Measurements from ENCODE around the gene SIVA1.
A peak's percentile ranks its signal among the peaks of the same experiment; 100 is the strongest.

The SIVA1 gene

DNA sequence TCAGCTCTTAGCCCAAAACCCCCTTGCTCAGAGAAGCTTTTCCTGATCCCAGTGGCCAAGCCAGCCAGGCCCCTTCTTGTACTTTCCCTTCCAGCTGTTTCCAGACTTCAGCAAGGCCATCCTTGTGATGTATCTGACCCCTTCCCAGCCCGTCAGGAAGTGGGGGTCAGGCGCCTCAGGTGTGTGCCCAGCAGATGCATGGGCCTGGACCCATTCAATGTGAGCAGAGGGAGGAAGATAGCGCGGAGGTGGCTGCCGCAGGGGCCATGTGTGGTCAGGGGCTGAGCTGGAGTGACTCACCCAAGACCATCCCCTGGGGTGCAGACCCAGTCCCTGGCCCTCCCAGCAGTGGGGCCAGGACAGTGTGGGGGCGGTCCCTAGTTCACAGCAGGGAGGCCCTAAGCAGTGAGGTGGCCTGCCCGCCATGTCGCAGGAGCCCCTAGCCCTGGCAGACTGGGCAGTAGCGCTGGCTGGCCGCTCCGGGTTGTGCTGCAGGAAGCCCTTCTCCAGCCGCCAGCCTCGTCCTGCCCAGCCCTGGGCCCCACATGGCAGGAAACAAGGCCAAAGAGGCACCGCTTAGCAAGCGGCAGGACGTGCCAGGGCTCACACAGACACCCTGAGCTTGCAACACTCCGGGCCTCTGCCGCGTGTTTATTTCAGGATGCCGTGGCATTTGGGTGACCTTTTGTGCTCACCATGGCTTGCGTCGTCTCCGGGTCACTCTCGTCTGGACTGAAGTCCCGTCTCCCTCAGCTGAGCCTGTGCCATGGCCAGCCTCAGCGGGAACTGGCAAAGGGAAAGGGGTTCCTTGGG, 16.9 kb upstream of the SIVA1 start:
- no peak for DNase-seq

GRCh38 chr14:104738375-104739019, 14.4 kb upstream of the SIVA1 start:
- no peak for DNase-seq

DNA sequence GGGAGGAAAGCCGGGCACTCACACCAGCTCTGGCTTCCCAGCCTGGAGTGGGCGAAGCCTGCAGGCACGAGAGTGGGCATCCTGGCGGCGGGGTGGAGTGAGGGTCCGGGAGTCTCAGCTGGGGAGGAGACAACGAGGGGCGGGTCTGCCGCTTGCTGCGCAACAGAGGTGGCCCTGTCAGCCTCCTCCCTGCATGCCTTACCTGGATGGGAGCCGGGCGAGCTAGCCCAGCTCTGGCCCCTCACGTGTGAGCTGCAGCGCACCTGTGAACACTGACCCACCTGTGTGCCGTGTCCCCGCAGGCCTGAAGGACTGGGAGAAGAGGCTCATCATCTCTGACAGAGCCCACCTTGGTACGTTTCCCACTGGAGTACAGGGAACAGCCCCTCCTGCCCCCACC, 13.9 kb upstream of the SIVA1 start:
- DNase-seq = no peak

GRCh38 chr14:104739546-104740516, 13.1 kb upstream of the SIVA1 start:
- DNase-seq = no peak

DNA sequence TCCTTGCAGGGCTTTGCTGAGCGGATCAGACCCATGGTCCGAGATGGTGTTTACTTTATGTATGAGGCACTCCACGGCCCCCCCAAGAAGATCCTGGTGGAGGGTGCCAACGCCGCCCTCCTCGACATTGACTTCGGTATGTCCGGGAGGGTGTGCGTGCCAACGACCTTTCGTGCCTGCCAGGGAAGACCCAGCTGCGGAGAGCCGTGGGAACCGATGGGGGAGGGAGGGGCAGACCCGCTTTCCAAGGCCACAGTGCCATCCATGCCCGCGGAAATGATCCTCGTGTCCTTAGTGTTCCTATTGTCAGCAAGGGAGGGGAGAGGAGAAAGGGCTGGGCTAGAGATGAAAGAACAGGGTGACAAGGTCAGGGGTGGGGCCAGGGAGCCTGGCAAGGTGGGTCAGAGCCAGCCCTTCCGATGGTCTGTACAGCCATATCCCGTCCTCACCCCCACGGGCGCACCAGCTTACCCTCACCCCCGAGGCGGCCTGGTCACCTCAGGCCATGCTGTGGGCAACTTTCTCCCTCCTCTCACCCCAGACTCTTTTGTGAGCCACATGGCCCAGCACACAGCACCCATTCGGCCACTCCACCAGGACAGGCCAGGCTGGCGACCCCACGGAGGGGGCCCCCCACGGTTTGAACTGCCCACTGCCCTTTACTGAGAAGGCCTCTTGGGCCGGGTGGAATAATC, 11.7 kb upstream of the SIVA1 start:
- DNase-seq = no peak

DNA sequence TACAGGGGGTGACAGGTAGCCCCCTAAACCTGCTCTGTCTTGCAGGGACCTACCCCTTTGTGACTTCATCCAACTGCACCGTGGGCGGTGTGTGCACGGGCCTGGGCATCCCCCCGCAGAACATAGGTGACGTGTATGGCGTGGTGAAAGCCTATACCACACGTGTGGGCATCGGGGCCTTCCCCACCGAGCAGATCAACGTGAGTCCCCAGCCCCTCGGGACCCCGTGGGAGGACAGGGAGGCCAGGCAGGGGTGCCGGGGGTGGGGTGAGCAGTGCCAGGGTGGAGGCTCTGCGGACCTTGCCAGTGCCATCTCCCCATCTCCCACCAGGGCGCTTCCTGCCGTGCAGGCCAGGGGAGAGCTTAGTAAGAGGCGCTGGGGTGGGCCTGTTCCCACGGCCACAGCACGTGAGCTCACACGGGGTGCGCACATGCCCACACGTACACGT, 11.1 kb upstream of the SIVA1 start:
- DNase-seq = no peak

DNA sequence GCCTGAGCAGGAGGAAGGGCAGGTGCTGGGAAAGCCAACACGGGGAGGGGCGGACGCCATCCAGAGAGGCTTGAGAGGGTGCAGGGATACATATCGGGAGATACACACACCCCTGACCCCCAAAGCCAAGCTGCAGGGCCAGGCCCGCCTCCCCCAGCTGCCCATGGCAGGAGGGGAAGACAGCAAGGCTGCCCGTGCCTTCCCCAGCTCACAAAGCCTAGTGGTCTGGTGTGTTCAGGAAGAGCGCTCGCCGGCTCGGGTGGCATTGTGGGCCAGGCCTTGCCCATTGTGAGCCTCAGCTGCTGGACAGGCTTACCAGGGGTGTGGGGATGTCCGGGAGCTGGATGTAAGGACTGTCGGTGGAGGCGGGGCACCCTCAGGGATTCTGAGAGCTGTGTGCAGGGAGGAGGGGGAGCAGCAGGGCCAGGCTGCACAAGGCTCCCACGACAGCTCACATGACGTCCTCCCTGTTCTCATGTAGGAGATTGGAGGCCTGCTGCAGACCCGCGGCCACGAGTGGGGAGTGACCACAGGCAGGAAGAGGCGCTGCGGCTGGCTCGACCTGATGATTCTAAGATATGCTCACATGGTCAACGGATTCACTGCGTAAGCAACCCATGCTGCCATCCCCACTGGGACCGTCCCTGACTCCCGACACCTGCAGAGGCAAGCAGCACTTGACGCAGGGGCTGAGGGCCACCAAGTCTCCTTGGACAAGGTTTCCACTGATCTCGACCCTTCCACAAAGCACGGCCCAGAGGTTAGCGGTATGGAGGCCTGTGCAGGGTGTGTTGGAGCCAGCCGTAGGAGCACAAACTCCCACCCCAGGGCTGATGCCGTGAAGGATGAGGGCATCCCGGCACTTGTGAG, 10.1 kb upstream of the SIVA1 start:
- no peak for DNase-seq

GRCh38 chr14:104743461-104744380, 9.2 kb upstream of the SIVA1 start:
- DNase-seq = no peak

DNA sequence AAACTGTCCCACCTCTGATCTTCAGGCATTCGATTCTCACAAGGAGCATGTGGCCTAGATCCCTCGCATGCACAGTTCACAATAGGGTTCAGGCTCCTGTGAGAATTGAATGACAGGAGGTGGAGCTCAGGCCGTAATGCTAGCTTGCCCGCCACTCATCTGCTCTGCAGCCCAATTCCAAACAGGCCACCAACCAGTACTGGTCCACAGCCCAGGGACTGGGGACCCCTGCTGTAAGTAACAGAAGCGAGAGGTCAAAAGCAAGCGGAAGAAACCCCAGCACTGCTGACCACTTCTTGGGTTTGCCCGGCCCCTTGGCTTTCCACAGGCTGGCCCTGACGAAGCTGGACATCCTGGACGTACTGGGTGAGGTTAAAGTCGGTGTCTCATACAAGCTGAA, 8.5 kb upstream of the SIVA1 start:
- DNase-seq = no peak

DNA sequence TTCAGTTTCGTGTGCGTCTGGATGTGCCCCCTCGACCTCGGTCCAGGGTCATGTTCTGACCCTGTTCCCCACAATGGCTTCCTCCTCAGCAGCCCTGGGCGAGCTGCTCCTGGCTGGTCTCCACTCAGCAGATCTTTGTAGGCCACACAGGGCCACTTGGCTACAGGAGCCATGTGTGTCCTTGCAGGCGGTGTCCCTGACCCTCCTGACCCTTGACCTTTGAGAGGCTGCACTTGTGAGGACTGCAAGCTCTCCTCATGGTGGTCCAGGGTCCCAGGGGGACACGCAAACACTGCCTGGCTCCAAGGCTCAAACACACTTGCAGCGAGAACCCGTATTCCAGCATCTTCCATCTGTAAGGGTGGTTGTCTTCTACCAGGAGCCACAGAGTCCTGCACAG, 7.5 kb upstream of the SIVA1 start:
- DNase-seq = no peak

- no peak for DNase-seq
These were observed 6.8 kb upstream of the SIVA1 start for GRCh38 chr14:104746071-104746545.

- no peak for DNase-seq
These were observed 5.9 kb upstream of the SIVA1 start for GRCh38 chr14:104746934-104747481.

DNA sequence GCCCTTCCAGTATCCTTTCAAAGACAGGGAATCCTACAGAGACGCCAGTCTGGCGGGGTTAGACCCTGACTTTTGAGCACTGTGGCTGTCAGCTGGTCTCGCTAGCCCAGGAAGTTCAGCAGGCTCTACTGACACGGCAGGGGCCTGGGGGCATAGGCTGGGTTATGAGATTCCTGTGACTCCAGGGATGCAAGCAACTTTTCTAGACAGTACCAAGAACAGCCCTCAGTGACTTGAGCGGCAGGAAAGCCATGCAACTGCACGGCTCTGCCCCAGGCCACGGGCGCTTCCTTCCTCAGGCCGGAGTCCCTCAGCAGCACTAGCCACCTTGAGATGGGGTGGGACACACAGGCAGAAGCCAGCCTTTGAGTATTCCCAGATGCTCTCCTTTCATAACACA, 5.1 kb upstream of the SIVA1 start:
- no peak for DNase-seq

DNA sequence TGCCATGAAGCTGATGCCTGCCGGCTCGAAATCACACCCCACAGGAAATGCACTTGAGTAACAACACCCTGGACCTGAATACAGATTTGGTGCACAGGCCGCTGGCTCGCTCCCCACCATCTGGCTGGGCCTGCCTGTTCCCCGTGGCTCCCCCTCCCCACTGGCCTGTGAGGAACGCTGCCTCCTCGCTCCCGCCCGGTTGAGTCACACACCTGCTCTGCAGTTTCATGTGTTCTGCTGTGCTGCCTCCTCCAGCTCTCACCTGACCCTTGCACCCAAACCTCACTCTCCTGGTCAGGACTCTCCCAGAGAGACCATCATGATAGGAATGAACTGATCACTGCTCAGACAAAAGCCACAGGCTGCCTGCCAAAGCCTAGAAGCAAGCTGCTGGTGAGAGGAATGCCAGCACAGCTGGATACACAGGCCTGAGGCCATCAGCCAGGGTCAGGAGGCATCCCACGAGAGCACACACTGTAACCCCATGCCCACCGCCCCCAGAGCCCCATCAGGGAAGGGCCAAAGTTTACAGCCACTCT, 3.8 kb upstream of the SIVA1 start:
- DNase-seq = no peak

GRCh38 chr14:104750056-104750752, 2.7 kb upstream of the SIVA1 start:
- no peak for DNase-seq

GRCh38 chr14:104750753-104751057, 2.2 kb upstream of the SIVA1 start:
- DNase-seq = peak; percentile 23

DNA sequence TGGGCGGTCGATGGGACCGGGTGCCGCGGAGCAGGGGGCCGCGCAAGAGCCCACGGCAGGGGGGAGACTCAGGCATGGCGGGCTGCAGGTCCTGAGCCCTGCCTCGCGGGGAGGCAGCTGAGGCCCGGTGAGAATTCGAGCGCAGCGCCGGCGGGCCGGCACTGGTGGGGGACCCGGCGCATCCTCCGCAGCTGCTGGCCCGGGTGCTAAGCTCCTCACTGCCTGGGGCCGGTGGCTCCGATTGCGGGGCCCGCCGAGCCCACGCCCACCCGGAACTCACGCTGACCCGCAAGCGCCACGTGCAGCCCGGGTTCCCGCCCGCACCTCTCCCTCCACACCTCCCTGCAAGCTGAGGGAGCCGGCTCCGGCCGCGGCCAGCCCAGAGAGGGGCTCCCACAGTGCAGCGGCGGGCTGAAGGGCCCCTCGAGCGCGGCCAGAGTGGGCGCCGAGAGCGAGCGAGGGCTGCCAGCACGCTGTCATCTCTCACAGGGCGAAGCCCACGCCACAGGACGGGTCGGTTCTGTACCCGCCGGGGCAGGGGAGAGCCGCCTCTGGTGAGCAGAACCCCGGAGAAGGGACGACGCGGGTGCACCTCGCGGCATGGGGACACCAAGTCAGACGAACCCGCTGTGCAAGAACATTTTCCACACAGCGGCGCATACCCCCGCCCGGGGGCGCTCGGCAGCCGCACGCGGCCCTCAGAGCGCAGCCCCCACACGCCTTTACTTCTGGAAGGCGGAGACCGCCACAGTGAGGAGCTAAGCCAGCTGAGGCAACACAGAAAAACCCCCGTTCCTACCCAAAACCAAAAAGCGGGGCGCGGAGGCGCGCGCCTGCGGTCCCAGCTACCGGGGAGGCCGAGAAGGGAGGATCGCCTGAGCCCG, 1.2 kb upstream of the SIVA1 start:
- no peak for DNase-seq

GRCh38 chr14:104752423-104752734, 568 bp upstream of the SIVA1 start:
- no peak for DNase-seq
